ENCODE data around the gene CATSPER1.

The CATSPER1 gene

DNA sequence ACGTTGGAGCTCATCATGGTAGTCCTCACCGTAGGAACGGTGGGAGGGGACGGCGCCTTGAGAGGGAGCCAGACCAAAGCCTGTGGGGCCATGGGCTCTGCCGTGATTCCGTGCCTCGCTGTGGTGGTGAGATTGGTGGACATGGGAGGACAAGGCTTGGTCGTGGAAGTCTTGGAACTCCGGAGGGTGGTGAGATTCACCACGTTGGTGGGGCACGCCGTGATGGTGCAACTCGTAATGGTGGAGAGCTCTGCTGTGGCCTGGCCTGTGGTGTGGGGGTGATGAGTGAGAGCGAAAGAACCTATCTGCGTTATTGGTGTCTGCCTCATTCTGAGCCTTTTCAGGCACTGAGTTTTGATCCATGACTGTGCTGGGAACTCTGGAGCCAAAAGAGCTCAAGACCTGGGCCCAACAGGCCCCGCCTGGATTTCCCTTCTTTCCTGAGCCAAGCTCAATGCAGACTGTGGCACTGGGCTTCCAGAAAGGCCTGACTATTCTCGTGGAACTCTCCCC is at the start of gene CATSPER1:
TSS of gene CATSPER1 (minus strand) at position 463 of the 513 bp plus-strand sequence. CDS start at position 363, 100 bp downstream.
- no peak for DNase-seq

DNA sequence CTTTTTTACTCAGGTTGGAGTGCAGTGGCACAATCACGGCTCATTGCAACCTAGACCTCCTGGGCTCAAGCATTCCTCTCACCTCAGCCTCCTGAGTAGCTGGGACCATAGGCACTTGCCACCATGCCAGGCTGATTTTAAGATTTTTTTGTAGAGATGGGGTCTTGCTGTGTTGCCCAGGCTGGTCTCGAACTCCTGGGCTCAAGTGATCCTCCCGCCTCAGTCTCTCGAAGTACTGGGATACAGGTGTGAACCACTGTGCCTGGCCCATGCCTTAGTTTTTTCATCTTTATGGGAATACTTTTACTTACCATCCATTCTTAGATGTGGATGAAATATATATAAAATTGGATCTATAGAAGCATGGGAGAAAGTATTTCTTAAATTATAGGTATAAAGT is 49.0 kb upstream of the CATSPER1 start:
- DNase-seq = no peak

DNA sequence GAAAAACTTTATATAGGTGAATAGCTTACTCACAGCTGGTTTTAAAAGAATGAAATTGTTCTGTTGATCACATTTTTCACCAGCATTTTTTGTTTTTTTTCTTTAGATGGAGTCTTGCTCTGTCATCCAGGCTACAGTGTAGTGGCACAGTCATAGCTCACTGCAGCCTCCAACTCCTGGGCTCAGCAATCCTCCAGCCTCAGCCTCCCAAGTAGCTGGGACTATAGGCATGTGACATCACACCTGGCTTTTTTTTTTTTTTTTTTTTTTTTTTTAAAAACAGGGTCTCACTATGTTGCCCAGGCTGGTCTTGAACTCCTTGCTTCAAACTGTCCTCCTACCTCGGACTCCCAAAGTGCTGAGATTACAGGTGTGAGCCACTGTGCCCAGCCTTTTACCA is 47.4 kb upstream of the CATSPER1 start:
- DNase-seq = no peak

DNA sequence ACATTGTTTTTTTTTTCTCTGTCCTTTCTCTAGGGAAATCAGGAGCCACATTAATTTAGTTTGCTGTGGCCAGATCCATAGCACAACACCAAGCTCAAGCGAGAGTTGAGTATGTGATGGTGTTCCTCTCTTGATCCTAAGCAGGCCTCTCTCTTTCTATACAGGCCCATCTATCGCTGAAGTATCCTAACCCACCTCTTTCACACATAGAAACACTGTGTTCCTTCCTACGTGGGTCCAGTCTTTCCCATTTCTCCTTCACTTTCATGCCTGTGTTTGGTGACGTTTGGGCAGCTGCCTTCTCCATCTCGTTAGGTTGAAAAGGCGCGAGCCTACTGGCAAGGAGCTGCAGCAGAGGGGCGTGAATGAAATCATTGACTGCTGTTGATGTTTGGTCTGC is 46.2 kb upstream of the CATSPER1 start:
- DNase-seq = no peak

DNA sequence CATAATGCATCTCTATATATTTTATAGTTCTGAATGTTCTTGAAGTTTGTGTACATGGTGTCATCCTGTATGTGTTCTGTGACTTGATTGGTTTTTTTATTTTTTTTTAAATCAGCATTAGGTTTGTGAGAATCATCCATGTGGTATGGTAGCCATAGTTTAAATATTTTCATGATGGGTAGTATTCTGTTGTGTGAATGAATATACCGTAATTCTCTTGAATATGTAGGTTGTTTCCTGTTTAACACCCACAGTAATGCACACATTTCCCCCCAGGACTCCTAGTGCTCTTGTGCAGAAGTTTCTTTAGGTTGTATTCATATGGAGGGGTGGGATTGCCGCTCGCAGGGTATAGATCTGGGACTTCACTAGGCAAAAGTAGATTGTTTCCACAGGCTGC is 45.8 kb upstream of the CATSPER1 start:
- DNase-seq = no peak

DNA sequence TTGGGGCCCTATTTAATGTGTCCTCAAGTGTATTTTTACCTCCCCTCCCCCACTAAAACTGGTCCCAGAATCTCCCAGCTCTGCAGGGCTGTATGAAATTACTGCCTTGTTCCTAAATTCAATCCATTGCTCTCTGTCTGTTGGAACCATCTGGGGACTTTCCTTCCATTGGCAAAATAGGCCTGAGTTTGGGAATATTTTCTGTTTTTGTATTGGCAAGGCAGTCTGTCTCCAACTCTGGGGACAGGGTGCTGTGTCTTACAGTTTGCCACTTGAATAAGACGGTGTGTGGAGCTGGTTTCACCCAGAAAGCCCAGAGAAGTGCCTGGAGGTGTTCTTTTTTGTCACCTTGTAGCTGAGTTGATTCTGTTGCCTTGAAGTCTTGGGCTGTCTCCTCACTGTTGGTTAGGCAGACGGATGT is 45.1 kb upstream of the CATSPER1 start:
- DNase-seq = peak; percentile 33

DNA sequence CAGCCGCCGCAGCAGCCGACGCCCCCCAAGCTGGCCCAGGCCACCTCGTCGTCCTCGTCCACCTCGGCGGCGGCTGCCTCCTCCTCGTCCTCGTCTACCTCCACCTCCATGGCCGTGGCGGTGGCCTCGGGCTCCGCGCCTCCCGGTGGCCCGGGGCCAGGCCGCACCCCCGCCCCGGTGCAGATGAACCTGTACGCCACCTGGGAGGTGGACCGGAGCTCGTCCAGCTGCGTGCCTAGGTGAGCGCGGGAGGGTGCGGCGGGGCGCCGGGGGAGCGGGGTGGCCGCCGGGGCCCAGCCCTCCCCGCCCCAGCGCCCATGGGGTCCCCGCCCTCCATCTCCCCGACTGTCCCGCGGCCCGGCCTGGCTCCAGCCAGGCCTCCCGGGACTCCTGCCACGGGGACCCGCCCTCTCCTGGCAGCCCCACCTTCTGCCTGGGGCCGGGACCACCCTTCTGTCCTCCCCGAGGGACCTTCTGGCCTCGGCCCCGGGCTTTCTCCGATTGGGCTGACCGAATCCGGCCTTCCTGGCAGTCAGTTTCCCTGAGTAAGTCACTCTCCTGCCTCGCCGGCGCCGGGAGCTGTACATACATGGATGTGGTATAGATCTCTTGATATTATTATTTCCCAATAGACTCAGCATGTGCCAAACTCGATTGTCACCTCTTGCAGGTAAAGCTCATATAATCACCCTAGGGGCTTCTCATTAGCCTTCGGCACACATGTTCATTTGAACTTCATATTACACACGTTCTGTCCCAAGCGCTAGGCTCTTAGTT is 44.5 kb upstream of the CATSPER1 start:
- peak; percentile 59 for DNase-seq

DNA sequence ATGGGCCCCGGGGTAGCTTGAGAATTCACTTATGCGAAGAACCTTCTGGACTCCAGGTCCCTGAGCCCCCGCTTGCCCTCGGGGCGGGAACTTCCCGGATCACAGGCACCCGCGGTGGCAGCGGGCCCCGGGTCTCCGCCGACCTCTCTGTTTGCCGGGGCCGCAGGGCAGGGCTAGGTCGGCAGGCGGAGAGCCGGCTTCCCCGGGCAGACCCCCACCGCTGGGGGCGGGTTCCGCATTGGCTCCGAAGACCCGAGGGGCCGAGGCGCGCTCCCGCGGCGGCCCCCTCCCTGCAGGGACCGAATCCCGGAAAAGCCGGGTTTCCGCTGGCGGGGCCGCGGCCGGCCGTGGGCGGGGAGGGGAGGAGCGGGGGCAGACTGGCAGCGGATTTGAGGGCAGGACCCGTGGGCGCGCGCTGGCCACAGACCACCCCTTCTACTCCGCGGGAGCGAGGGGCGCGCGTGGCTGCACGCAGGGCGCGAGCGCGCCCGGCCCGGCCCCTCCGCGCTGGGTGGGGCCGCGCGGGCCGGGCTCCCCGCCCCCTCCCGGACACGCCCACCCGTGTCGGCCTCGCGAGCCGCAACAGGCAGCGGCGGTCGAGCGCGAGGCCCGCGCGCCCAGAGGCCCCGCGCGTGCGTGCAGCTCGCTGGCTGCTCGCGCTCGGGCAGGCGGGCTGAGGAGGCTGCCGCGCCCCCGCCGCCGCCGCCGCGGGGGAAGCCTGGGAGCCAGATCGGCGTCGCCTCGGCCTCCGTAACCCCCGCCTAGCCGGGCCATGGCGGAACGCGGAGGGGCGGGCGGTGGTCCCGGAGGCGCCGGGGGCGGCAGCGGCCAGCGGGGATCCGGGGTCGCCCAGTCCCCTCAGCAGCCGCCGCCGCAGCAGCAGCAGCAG is 43.7 kb upstream of the CATSPER1 start, which contains the start of gene PACS1:
TSS of gene PACS1 (plus strand) at position 558 of the 889 bp plus-strand sequence. CDS start at position 773, 215 bp downstream.
- DNase-seq = peak; percentile 88

DNA sequence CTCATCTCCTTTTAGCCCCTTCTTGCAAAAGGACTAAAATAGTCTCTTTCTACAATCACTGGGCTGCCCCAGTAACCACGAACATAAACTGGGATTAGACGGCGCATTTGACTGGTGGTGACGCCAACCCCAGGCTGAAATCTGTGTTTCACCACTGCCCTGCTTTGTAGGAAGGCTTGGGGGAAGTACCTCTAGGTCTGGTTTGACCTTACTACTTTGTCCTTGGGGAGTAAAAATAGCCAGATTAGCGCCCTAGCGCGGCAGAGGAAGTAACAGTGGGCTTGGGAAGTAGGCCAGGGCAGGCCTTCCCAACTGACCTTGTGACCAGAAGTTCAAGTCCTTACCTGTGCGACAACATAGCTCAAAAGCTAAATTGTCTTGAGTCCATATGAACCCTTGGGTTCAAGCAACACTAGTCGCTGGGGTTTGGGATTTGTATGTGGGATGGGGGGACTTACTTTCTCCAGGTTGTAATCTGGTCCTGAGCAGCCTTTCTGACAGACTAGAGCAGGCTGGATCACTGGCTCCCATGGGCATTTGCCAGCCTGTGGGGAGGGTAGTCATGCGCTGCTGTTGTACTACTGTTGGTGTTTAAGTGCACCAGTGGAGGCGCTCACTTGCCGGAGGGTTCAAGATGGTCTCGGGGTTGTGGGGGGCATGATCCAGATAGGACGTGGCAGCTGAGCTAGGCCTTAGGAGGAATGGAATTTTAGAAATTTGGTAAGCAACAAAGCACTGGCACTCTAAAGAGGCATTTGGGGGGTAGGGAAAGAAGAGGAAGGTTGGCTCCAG is 42.8 kb upstream of the CATSPER1 start:
- DNase-seq = peak; percentile 74

DNA sequence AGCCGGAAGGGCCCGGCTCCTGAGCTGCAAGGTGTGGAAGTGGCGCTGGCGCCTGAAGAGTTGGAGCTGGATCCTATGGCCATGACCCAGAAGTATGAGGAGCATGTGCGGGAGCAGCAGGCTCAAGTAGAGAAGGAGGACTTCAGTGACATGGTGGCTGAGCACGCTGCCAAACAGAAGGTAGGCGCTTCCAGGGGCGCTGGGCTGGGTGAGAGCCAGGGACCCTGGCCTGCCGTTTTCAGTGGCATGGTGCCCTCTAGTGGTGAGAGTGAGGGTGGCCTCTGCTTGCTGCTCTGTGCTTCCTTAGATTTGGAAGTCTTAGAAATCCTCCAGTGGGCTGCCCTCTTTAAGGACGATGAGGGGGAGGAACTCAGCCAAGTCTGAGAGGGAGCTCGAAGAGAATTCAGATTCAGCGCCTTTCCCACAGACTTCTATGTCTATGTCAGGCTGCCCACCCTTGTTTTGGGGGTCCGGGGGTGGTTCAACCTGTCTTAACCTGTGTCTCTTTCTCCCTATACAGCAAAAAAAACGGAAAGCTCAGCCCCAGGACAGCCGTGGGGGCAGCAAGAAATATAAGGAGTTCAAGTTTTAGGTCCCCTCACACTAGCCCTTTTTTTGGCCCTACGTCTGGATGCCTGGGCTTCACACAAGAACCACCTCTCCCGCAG is 42.0 kb upstream of the CATSPER1 start:
- DNase-seq = peak; percentile 86

DNA sequence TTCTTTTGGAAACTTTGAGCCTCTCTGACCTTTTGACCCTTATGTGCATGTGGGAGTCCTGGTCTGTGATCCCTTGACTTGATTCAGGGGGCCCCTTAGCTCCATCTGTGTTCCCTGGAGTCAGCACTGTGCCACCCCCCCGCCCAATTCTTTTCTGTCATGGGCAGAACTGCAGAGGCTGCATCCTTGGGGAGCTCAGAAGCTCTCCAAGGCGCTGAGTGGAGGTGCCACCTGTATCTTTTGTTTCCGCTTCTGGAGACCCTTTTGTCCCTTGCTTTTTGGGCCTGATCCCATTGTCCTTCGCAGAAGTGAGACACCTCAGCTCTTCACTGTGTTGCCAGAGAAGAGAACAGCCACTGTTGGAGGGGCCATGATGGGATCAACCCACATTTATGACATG is 41.4 kb upstream of the CATSPER1 start:
- no peak for DNase-seq

DNA sequence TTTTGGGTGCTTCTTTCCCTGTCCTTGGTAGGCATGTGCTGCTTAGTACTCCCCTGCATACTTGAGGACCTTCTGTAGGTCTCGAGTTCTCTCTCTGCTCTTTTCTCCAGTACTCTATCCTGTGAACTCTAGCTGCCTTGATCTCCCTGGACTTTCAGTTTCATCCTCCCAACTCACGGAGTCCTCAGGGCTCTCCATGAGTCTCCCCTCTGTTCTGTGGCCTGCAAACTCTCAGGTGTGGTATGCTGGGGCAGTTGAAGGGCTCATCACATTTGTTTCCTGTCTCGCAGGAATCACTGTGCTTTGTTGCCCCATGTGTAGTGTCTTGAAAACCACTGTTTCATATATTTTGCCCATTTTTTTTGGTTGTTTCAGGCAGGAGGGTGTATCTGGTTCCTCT is 40.5 kb upstream of the CATSPER1 start:
- no peak for DNase-seq

DNA sequence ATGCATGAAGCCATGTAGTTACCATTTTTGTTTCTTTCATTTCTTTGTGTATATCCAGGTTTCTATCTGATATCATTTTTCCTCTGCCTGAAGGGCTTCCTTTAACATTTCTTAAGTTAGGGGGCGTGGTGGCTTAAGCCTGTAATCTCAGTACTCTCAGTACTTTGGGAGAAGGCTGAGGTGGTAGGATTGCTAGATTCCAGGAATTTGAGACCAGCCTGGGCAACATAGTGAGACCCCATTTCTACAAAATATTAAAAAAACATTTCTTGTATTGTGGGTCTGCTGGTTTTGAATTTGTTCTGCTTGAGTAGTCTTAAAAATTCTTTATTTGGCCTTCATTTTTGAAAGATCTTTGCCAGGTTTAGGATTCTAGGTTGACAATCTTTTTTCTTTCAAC is 38.3 kb upstream of the CATSPER1 start:
- no peak for DNase-seq

DNA sequence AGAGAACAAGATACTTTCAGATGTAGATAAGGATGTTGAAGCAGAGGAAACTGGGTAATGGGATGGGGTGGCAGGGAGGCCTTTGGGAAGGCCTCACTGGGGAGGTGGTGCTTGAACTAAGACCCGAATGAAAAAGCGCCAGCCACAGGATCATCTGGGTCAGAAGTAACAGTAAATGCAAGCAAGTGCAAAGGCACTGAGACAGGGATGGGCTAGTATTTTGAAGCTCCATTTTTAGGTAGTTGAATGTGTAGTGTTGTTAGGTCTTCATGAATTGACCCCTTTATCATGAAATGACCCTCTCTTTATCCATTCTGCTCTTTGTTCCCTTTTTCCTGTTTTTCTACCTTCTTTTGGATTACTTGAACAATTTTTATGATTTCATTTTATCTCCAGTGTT is 37.6 kb upstream of the CATSPER1 start:
- no peak for DNase-seq

DNA sequence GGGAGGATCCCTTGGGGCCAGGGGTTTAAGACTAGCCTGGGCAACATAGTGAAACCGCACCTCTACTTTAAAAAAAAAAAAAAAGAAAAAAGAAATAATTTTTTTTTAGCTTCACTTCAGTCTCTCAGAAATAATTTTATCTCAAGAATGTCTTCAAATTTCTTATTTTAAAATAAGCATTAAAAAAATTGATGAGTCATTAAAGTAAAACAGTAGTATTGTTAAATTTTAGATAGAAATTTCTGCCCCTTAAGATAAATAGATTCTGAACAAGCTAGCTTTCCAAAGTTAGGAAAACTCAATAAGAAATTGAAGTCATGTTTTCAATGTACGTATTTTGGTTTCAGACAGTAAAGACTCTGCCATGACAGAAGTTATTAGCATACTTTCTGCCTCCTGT is 36.1 kb upstream of the CATSPER1 start:
- DNase-seq = no peak

DNA sequence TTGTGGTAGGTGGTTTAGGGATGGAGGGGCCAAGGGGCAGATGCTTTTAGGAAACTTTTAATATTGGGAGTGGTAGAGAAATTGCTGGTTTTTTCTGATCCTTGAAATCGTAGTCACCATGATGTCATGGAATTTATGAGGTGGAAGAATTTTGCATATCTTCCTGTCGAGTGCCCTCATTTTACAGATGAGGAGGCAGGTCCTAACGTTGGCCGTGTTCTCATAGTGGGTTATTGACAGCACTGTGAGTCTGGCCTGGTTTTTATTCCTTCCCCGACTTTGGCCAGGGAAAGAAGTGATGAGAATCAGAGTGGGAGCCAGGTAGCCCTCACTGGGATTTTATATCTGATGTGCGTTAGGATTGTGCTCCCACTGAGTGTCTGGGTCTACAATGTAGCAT is 35.0 kb upstream of the CATSPER1 start:
- DNase-seq = no peak

DNA sequence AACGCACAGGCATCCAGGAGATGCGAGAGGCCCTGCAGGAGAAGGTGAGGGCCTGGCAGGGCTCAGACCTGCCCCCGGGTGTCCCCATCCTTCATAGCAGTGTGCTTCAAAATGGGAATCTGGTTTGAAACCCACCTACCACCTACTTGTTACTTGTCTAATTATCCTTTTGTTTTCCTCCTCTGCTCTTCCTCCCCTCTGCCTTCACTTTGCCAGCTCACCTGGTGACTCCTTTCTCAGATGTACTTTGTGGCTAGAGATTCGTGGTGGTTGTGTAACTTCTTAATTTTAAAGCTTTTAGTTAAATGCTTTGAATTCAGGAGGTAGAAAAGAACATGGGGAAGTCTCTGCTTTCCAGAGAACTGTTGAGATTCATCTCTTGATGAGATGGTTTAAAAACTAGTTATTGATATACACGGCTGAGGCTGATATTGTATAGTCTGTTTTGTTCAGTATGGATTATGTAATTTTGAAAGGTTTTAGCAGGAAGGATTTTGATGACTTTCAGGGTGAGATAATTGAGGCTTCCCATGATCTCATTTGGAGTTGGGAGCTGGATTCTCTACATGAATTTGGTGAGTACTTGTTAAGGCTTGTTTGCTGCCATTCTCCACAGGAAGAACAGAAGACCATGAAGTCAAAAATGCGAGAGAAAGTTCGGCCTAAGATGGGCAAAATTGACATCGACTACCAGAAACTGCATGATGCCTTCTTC is 33.8 kb upstream of the CATSPER1 start:
- no peak for DNase-seq

DNA sequence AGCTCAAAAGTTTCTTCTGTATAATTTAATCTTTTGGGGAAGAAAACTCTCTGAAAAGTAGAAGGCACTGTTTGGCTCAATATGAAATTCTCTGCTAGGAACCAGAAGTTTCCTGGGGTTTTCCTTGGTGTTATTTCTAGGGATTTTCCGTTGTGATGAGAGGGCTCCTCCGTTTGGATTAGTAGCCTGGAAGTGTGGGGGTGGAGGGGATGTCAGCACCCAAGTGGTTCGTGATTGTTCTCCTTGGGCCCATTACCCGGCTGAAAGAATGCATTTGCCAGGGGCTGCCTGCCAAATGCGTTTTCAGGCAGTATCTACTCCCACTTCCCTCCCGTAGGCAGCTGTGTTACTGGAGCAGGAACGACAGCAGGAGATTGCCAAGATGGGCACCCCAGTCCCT is 30.2 kb upstream of the CATSPER1 start:
- no peak for DNase-seq

DNA sequence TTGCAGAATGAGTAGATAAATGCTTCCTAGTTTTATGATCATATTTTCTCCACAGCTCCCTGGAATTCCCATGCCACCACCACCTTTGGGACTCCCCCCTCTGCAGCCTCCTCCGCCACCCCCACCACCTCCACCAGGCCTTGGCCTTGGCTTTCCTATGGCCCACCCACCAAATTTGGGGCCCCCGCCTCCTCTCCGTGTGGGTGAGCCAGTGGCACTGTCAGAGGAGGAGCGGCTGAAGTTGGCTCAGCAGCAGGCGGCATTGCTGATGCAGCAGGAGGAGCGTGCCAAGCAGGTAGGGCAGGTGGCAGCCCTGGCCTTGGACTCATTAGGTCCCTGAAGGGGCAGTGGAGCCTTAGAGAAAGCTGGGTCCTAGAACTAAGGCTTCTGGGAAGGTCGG is 28.7 kb upstream of the CATSPER1 start:
- DNase-seq = no peak

DNA sequence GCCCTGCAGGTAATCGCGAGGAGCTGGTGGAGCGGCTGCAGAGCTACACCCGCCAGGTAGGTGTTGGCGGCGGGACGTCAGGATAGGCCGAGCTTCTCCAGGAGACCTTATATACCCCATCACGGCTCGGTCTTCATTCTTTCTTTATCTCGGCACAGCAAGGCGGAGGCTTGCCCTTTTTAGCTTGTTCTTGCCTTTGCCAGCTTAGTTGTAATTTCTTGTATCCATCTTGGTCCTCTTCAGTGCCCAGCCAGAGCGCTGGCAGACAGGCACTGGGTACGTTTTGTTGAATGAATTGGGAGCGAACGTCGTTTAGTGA is 26.3 kb upstream of the CATSPER1 start:
- DNase-seq = no peak

DNA sequence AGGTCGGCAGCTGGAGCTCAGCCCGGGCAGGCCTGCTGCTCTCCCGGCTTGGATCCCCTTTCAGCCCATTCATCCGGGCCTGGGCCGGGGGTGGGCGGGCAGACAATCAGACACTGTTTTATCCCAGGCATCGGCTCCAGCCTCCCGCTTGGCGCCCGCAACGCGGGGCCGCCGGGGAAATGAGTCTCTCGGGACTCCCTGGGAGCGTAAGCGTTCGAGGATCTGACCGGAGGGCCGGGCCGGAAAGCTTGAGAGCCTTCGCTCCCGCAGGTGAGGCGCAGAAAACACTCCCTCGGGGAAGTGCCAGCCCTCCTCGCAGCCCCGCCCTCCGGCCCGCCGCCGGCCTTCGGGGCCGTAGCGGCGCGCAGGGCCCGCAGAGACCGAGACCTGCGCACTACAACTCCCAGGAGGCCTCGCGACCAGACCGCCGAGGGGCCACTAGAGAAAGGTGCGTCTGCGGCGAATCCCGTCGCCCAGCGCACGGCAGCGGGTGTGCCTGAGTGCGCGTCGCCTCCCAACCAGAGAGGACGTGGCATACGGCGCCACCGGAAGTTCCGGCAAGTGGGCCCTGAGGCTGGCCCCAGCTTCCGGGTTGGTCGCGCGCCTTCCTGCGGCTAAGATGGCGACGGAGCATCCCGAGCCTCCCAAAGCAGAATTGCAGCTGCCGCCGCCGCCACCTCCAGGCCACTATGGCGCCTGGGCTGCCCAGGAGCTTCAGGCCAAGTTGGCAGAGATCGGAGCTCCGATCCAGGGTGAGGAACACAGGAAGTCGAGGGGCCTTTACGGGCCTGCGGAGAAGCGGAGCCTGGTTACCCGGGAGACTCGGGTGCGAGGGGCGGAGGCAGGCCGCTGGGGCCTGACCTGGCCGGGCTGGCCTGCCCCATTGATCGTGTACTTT is 25.7 kb upstream of the CATSPER1 start, which contains the start of gene SF3B2:
TSS of gene SF3B2 (plus strand) at position 599 of the 898 bp plus-strand sequence. CDS start at position 620, 21 bp downstream.
- peak; percentile 100 for DNase-seq
